ENCODE data around the gene C1QTNF8.

- TF ChIP-seq CTCF (IDR thresholded peaks at IDR 0.05; ENCODE audit: control extremely low read depth in 1 of 3, insufficient read depth in 1 of 3, low read depth in 1 of 3, low read length in 3 of 3) (no peak), TEAD4 (IDR thresholded peaks at IDR 0.05; ENCODE audit: low read depth, low read length) (no peak), RNF2 (IDR thresholded peaks at IDR 0.05; ENCODE audit: borderline replicate concordance, low read depth, low read length, missing control alignments, poor library complexity, severe bottlenecking) (no peak)
These were observed 29.4 kb upstream of the C1QTNF8 start for GRCh38 chr16:1125471-1125870.

Data from H1 (cell line).